ENCODE measurements around the gene DLG2. TPM values are rescaled to one million over a fixed set of nuclear protein-coding genes. Genes with fewer than 3 reads are reported as not detected.
"Not testable (repeated sequence)": the region's sequence is repeated elsewhere in the genome, so short reads cannot be mapped to it uniquely, and the experiment has no call there.

The DLG2 gene
- total RNA-seq, 3 donors from 2014 or later (not counting 1 experiment from before 2014, with no cell fraction given) = 1.7 to 2.9 (median 2.2) TPM

DNA sequence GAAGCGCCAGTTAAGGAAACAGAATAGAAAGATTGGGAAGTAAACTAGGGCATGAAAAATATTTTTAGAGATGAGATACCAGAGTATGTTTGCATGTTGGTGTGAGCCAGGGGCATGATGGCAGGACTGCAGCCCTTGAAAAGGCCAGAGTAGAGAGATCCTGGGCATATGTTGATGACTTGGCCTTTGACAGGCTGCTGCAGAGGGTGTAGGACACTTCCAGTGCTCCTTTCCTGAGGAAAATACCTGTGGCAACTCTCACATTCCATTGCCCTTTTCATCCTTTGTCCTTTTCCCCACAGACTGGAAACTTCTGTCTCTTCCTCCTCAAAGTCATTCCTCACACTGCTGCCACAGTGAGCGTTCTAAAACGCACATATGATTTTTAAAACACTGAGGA lies 2190.3 kb downstream of the DLG2 start:
- no peak overlapping the region for H3K27ac Mint-ChIP-seq
- Histone ChIP-seq H3K4me1 (ENCODE audit: control insufficient read depth, insufficient read depth, low read length) (no peaks in the 10 kb centered on the region), H3K4me3 (ENCODE audit: low read length) (no peak overlapping the region), H3K27ac (ENCODE audit: low read length) (no peak overlapping the region), H3K27me3 (ENCODE audit: control insufficient read depth, insufficient read depth, low read length) (no peaks in the 10 kb centered on the region), H3K36me3 (ENCODE audit: control insufficient read depth, insufficient read depth, low read length) (no peaks in the 10 kb centered on the region), H3K9me3 (ENCODE audit: control insufficient read depth, insufficient read depth, low read length) (no peaks in the 10 kb centered on the region)
- no peak overlapping the region for H3K4me3 Mint-ChIP-seq
- ATAC-seq (no peak), DNase-seq (no peak)
- 93% methylated on average over 3 of the region's 3 CpGs for WGBS (ENCODE audit: insufficient coverage)
- H3K27me3 Mint-ChIP-seq (ENCODE audit: low read depth in 2 of 2) = no peaks in the 10 kb centered on the region
- no peaks in the 10 kb centered on the region for H3K4me1 Mint-ChIP-seq
- TF ChIP-seq, protein P1, sequence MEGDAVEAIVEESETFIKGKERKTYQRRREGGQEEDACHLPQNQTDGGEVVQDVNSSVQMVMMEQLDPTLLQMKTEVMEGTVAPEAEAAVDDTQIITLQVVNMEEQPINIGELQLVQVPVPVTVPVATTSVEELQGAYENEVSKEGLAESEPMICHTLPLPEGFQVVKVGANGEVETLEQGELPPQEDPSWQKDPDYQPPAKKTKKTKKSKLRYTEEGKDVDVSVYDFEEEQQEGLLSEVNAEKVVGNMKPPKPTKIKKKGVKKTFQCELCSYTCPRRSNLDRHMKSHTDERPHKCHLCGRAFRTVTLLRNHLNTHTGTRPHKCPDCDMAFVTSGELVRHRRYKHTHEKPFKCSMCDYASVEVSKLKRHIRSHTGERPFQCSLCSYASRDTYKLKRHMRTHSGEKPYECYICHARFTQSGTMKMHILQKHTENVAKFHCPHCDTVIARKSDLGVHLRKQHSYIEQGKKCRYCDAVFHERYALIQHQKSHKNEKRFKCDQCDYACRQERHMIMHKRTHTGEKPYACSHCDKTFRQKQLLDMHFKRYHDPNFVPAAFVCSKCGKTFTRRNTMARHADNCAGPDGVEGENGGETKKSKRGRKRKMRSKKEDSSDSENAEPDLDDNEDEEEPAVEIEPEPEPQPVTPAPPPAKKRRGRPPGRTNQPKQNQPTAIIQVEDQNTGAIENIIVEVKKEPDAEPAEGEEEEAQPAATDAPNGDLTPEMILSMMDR (IDR thresholded peaks at IDR 0.05) = no peak
- no peaks in the 10 kb centered on the region for H3K9me3 Mint-ChIP-seq
- H3K36me3 Mint-ChIP-seq = no peaks in the 10 kb centered on the region
- intact Hi-C loops (cut with micrococcal nuclease) = no loop called here

DNA sequence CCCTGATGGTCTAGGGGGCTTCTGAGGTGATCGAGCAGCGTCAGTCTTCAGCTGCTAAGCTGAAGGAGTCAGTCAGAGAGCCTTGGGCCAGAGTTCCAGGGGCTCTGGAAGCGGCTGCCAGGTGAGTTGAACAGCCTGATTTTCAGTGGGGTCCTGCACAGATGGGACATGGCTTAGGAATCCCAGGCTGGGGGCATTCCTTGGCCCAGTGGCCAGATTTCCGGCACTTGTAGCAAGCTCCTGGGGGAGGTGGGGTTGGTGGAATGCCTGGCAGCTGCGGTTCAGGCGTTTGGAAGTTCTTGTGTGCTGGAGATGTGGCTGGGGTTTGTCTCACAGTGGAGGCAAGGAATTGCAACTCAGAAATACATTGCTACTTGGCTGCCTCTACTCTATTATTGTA lies 2192.3 kb downstream of the DLG2 start:
- H3K27ac Mint-ChIP-seq; H3K9me3 ChIP-seq (ENCODE audit: control insufficient read depth, insufficient read depth, low read length); H3K4me1 ChIP-seq (ENCODE audit: control insufficient read depth, insufficient read depth, low read length); intact Hi-C loops (cut with micrococcal nuclease); H3K4me3 ChIP-seq (ENCODE audit: low read length); H3K27ac ChIP-seq (ENCODE audit: low read length); H3K4me1 Mint-ChIP-seq; H3K36me3 ChIP-seq (ENCODE audit: control insufficient read depth, insufficient read depth, low read length); ATAC-seq; DNase-seq; H3K4me3 Mint-ChIP-seq; H3K9me3 Mint-ChIP-seq; H3K27me3 Mint-ChIP-seq (ENCODE audit: low read depth in 2 of 2); H3K36me3 Mint-ChIP-seq; H3K27me3 ChIP-seq (ENCODE audit: control insufficient read depth, insufficient read depth, low read length): not testable (repeated sequence)
- 79% methylated on average over 4 of the region's 6 CpGs for WGBS (ENCODE audit: insufficient coverage)

DNA sequence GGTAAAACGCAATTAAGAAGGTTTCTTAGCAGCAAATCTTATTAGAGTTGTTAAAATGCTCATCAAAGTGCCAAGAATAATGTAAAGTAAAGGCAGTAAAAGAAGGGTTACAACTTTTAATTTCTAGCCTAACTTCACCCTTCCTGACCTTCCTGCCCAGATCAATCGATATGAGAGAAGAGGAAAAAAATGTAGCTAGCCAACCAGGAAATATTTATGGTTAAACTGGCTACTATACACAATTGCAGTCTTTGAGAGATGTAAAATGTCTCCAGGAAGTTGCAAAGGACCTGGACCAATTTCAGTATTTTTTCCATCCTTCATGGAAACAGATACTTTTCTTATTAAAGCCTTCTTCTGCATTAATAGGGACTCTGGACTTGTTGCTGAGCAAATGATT lies 2199.2 kb downstream of the DLG2 start:
- Histone ChIP-seq H3K9me3 (ENCODE audit: control insufficient read depth, insufficient read depth, low read length) (peaks cover 4% of the 10 kb centered on the region), H3K4me1 (ENCODE audit: control insufficient read depth, insufficient read depth, low read length) (no peaks in the 10 kb centered on the region), H3K4me3 (ENCODE audit: low read length) (no peak overlapping the region), H3K36me3 (ENCODE audit: control insufficient read depth, insufficient read depth, low read length) (no peaks in the 10 kb centered on the region), H3K27ac (ENCODE audit: low read length) (no peak overlapping the region), H3K27me3 (ENCODE audit: control insufficient read depth, insufficient read depth, low read length) (no peaks in the 10 kb centered on the region)
- H3K36me3 Mint-ChIP-seq = peaks cover 16% of the 10 kb centered on the region
- TF ChIP-seq, protein P1 (IDR thresholded peaks at IDR 0.05) = no peak
- WGBS (ENCODE audit: insufficient coverage) = 60% methylated on average over 1 of the region's 2 CpGs
- no peaks in the 10 kb centered on the region for H3K4me1 Mint-ChIP-seq
- H3K4me3 Mint-ChIP-seq = no peak overlapping the region
- DNase-seq (no peak), ATAC-seq (no peak)
- intact Hi-C loops (cut with micrococcal nuclease) = no loop called here
- peaks cover 2 to 6% of the 10 kb centered on the region in 2 donors for H3K9me3 Mint-ChIP-seq
- no peak overlapping the region for H3K27ac Mint-ChIP-seq
- H3K27me3 Mint-ChIP-seq (ENCODE audit: low read depth in 2 of 2) = peaks cover 0 to 3% of the 10 kb centered on the region in 2 donors

DNA sequence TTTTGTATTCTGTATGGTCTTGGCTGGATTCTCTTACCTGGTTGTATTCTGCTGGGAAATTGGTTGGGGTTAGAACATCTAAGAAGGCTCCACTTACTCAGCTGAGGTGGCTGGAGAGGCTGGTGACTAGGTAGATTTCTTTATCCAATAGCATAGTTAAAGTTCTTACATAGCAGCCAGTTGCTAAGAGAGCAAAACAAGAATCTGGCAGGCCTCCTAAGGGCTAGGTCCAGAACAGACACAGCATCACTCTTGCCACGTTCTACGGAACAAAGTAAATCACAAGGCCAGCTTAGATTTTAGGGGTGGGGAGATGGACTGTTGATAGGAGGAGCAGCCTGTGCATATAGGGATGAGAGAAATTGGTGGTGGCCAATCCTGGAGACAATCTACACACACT lies 2199.6 kb downstream of the DLG2 start:
- intact Hi-C loops (cut with micrococcal nuclease) = no loop called here
- H3K9me3 Mint-ChIP-seq = peaks cover 4 to 8% of the 10 kb centered on the region in 2 donors
- H3K4me1 ChIP-seq (ENCODE audit: control insufficient read depth, insufficient read depth, low read length) = no peaks in the 10 kb centered on the region
- H3K27ac Mint-ChIP-seq = no peak overlapping the region
- H3K4me3 Mint-ChIP-seq = no peak overlapping the region
- DNase-seq (no peak), ATAC-seq (no peak)
- TF ChIP-seq, protein P1 (IDR thresholded peaks at IDR 0.05) = no peak
- WGBS (ENCODE audit: insufficient coverage) = 82% methylated on average over 2 of the region's 2 CpGs
- H3K4me1 Mint-ChIP-seq = no peaks in the 10 kb centered on the region
- H3K27ac ChIP-seq (ENCODE audit: low read length) = no peak overlapping the region
- no peak overlapping the region for H3K4me3 ChIP-seq (ENCODE audit: low read length)
- peaks cover 20% of the 10 kb centered on the region for H3K36me3 Mint-ChIP-seq
- no peaks in the 10 kb centered on the region for H3K27me3 ChIP-seq (ENCODE audit: control insufficient read depth, insufficient read depth, low read length)
- peaks cover 8% of the 10 kb centered on the region for H3K9me3 ChIP-seq (ENCODE audit: control insufficient read depth, insufficient read depth, low read length)
- H3K27me3 Mint-ChIP-seq (ENCODE audit: low read depth in 2 of 2) = peaks cover 0 to 3% of the 10 kb centered on the region in 2 donors
- H3K36me3 ChIP-seq (ENCODE audit: control insufficient read depth, insufficient read depth, low read length) = no peaks in the 10 kb centered on the region
